Retinal pigment epithelial cell (primary cell): ENCODE data around the gene IGSF5.
"Not testable (repeated sequence)": the region's sequence is repeated elsewhere in the genome, so short reads cannot be mapped to it uniquely, and the experiment has no call there.

Experiments used
- DNase-seq: peaks from one replicate; pipeline ENCODE4 v3.0.0-alpha.2; 2010; ENCODE audit warnings: low read depth
- H3K4me3 ChIP-seq: 2 replicates; pipeline ENCODE4 v1.5.1; 2011; ENCODE audit warnings: mild to moderate bottlenecking, low read length, control low read depth, moderate library complexity
- CTCF ChIP-seq: conservative IDR thresholded peaks from 2 replicates; pipeline ENCODE4 v1.5.1; 2011; ENCODE audit warnings: low read depth, low read length, control low read depth, inconsistent platforms

Gene IGSF5

GRCh38 chr21:39744883-39745282, at the start of gene IGSF5:
TSS of gene IGSF5 (plus strand) at chr21:39745183. CDS start at chr21:39745510, 327 bp downstream.
- H3K4me3 ChIP-seq, DNase-seq: not testable (repeated sequence)

GRCh38 chr21:39696196-39696595, 48.8 kb upstream of the IGSF5 start:
- no peak overlapping the region for H3K4me3 ChIP-seq
- TF ChIP-seq CTCF: no peak
- no peak for DNase-seq

GRCh38 chr21:39696618-39697017, 48.4 kb upstream of the IGSF5 start:
- DNase-seq: peak; percentile 10
- TF ChIP-seq CTCF: no peak
- H3K4me3 ChIP-seq: no peak overlapping the region

- no peak overlapping the region for H3K4me3 ChIP-seq
- no peak for TF ChIP-seq CTCF
Observed at GRCh38 chr21:39700318-39700717, 44.7 kb upstream of the IGSF5 start.

GRCh38 chr21:39703578-39703977, 41.4 kb upstream of the IGSF5 start:
- DNase-seq: no peak
- H3K4me3 ChIP-seq: no peak overlapping the region
- TF ChIP-seq CTCF: no peak

More at GRCh38 chr21:39700318-39700717, 44.7 kb upstream of the IGSF5 start:
- DNase-seq: no peak

GRCh38 chr21:39705849-39706248, 39.1 kb upstream of the IGSF5 start:
- H3K4me3 ChIP-seq: no peak overlapping the region
- TF ChIP-seq CTCF: peak; percentile 26
- no peak for DNase-seq

GRCh38 chr21:39707316-39707715, 37.7 kb upstream of the IGSF5 start:
- no peak for TF ChIP-seq CTCF
- H3K4me3 ChIP-seq: no peak overlapping the region
- no peak for DNase-seq

- no peak overlapping the region for H3K4me3 ChIP-seq
- DNase-seq: no peak
- no peak for TF ChIP-seq CTCF
Observed at GRCh38 chr21:39710866-39711265, 34.1 kb upstream of the IGSF5 start.
